ENCODE results near the gene NSD2. TPM values are rescaled to one million over a fixed set of nuclear protein-coding genes. Genes with fewer than 3 reads are reported as not detected.
"Not testable (repeated sequence)": the region's sequence is repeated elsewhere in the genome, so short reads cannot be mapped to it uniquely, and the experiment has no call there.

Gene NSD2
- total and polyA plus RNA-seq, 2 donors, result 13.8 to 60.5 TPM

DNA sequence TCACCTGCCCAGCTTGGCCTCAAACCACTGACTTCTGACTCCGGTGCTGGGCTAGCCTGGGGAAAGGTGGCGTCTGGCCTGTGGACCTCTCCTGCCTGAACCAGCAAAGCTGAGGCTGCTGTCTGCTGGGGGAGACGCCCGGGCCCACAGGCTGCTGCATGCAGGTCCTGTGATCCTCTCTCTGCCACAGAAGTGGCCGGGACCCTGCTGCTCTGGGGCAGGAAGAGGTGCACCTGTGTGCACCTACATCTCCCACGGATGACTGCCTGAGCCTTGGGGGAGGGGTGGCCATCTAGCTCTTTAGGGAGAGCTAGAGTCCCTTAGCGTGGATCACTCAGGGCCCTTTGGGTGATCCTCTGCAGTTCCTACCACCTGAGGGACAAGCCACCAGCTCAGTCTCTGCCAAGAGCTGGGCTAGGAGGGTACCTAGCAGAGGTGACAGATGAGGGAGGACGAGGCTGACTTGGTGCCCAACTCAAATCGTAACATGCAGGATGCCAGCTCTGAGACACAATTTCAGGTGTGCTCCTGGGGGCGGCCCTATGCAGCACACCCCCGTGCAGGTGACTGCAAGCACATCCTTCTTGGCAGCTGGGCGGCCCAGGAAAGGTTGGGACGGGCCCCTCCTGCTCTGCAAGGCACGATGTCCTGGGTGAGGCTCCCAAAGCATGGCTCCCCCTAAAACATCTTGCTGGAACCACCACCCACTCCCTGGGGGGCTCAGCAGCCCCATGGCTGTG, 37.7 kb upstream of the NSD2 start:
- Histone ChIP-seq H3K4me3 (ENCODE audit: low read depth, low read length) (no peak overlapping the region), H3K27ac (ENCODE audit: low read depth) (no peak overlapping the region), H3K36me3 (ENCODE audit: insufficient read depth) (peaks cover 14% of the 10 kb centered on the region), H3K4me1 (ENCODE audit: insufficient read depth) (no peaks in the 10 kb centered on the region)
- WGBS, result 93% methylated on average over 14 of the region's 14 CpGs
- DNase-seq (ENCODE audit: extremely low spot score), result no peak

DNA sequence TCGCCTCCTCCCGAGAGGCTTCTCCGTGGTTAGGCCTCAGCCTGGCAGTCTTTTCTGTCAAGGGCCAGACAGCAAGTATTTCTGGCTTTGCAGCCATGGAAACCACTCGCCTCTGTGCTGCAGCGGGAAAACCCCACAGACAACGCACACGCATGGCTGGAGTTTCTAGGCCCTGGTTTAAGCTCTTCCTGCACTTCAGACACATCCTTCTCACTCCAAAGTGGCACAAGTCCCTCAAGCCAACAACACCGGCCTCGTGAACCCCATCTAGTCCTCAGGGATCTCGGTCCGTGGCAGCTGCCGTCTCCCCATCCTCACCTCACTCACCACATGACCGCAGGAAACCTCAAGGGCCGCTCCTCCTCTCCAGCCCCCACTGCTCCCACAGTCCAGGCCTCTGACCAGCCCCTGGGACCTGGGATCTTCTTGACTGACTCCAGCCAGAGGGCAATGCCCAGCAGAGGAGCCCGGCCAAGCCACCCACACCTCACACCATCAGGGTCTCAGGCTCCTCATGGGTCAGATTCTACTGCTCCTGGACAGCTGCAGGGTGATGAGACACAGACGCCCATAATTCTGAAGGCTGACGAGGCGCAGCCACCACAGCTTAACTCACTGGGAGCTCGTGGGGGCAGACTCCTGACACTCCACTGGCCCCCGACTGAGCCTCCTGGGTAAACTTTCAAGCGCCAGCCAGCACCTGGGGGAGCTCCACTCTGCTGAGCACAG, 37.0 kb upstream of the NSD2 start:
- peaks cover 14% of the 10 kb centered on the region for H3K36me3 ChIP-seq (ENCODE audit: insufficient read depth)
- 81% methylated on average over 21 of the region's 21 CpGs for WGBS
- no peak for DNase-seq (ENCODE audit: extremely low spot score)
- H3K4me1 ChIP-seq (ENCODE audit: insufficient read depth), result no peaks in the 10 kb centered on the region
- no peak overlapping the region for H3K27ac ChIP-seq (ENCODE audit: low read depth)
- no peak overlapping the region for H3K4me3 ChIP-seq (ENCODE audit: low read depth, low read length)

DNA sequence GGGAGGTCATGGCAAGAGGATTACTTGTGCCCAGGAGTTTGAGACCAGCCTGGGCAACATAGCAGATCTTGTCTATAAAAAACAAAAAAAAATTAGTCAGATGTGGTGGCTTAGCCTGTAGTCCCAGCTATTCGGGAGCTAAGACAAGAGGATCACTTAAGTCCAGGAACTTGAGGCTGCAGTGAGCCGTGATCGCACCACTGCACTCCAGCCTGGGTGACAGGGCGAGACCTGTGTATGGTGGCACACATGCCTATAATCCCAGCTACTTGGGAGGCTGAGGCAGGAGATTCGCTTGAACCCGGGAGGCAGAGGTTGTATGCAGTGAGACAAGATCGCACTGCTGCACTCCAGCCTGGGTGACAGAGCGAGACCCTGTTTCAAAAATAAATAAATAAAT, 35.4 kb upstream of the NSD2 start:
- not testable (repeated sequence) for H3K4me1 ChIP-seq (ENCODE audit: insufficient read depth)
- H3K36me3 ChIP-seq (ENCODE audit: insufficient read depth), result peaks cover 14% of the 10 kb centered on the region
- WGBS, result 96% methylated on average over 8 of the region's 8 CpGs

DNA sequence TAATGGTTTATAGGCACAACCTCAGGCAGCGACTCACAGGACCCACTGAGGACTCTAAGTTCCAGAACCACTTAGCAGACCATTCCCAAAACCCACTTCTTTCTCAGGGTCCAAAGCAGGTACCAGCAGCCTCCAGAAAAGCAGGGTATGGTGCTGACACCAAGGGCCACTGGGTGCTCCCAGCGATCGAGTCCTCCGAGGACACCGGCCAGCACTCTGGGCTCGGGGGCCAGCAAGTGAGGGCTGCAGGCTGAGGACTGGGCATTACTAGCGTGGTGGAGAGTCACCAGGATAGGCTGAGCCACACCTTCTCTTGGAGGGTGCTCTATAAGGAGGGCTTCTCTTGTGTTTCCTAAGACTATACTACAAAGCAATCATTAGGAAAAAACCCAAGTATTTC, 34.5 kb upstream of the NSD2 start:
- no peak for DNase-seq (ENCODE audit: extremely low spot score)
- H3K4me3 ChIP-seq (ENCODE audit: low read depth, low read length), result no peak overlapping the region
- H3K27ac ChIP-seq (ENCODE audit: low read depth), result no peak overlapping the region
- peaks cover 11% of the 10 kb centered on the region for H3K36me3 ChIP-seq (ENCODE audit: insufficient read depth)
- 93% methylated on average over 7 of the region's 7 CpGs for WGBS
- no peaks in the 10 kb centered on the region for H3K4me1 ChIP-seq (ENCODE audit: insufficient read depth)

More for the DNA sequence above, 35.4 kb upstream of the NSD2 start:
- H3K4me3 ChIP-seq (ENCODE audit: low read depth, low read length); H3K27ac ChIP-seq (ENCODE audit: low read depth); DNase-seq (ENCODE audit: extremely low spot score): not testable (repeated sequence)

DNA sequence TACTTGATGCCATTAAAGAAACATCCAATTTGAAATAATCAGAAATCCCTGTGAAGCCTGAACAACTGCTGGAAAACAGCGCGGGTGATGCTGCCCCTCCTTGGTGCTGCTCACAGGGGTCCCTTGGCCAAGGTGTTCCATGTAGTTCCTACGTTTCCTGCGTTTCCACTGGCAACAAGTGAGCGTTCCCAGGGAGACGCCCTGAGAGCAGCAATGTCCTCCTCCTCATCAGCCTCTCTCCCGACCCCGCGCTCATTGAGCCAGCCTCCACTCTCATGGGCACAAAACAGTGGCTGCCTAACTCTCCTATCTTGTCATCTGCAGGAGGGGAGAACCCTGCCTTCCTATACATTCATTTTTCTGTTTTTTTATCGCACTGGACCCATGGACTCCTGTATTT, 34.1 kb upstream of the NSD2 start:
- DNase-seq (ENCODE audit: extremely low spot score), result no peak
- H3K36me3 ChIP-seq (ENCODE audit: insufficient read depth), result peaks cover 11% of the 10 kb centered on the region
- no peaks in the 10 kb centered on the region for H3K4me1 ChIP-seq (ENCODE audit: insufficient read depth)
- no peak overlapping the region for H3K4me3 ChIP-seq (ENCODE audit: low read depth, low read length)
- 93% methylated on average over 10 of the region's 10 CpGs for WGBS
- H3K27ac ChIP-seq (ENCODE audit: low read depth), result no peak overlapping the region

DNA sequence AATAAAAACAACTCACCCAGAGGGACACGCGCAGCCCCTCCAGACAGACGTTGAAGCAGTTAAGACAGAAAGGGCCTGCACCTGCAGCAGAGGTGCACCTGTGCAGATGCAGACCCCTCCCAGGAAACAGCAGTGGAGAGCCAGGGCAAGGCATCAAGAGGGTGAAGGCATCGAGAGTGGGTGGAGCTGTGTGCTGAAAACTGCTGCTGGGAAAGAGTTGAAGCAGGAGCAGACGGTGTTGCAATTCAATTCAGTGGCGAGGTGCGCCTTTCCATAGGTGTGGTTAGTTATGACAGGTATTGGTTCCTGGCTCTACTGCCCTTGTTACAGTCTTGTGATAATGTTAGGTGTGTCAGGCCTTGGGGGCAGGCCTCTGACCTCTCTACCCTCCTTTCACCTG, 31.9 kb upstream of the NSD2 start:
- Histone ChIP-seq H3K4me3 (ENCODE audit: low read depth, low read length) (no peak overlapping the region), H3K36me3 (ENCODE audit: insufficient read depth) (peaks cover 7% of the 10 kb centered on the region), H3K27ac (ENCODE audit: low read depth) (no peak overlapping the region), H3K4me1 (ENCODE audit: insufficient read depth) (no peaks in the 10 kb centered on the region)
- DNase-seq (ENCODE audit: extremely low spot score), result no peak
- WGBS, result 92% methylated on average over 7 of the region's 7 CpGs

DNA sequence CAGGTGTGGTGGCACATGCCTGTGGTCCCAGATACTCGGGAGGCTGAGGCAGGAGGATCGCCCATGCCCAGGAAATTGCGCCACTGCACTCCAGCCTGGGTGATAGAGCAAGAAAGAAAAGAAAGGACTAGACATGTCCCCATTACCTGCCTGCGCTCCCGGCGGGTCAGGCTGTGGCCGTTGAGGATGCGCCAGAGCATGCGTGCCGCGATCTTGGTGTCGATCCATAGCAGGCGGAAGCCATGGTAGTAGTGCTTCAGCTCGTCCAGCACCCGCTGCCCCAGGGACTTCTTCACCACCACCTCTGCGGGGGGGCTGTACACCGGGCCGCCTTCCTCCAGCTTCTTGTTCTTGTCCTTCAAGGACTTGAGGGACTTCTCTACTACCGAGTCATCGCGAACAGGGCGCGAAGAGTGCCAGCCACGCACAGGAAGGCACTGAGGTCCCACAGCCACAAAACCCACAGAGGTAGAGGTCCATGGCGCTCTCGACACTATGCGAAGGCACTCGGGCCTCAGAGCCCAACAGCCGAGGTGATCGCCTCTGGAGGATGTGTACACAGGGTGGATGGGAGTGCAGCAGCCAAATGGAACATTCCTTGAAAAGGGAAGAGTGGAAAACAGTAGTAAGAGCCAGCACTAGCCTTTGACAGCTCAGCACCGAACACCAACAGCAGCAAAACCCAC, 29.8 kb upstream of the NSD2 start:
- no peak for DNase-seq (ENCODE audit: extremely low spot score)
- no peak overlapping the region for H3K4me3 ChIP-seq (ENCODE audit: low read depth, low read length)
- 94% methylated on average over 31 of the region's 31 CpGs for WGBS
- H3K36me3 ChIP-seq (ENCODE audit: insufficient read depth), result no peaks in the 10 kb centered on the region
- H3K27ac ChIP-seq (ENCODE audit: low read depth), result no peak overlapping the region
- H3K4me1 ChIP-seq (ENCODE audit: insufficient read depth), result no peaks in the 10 kb centered on the region

DNA sequence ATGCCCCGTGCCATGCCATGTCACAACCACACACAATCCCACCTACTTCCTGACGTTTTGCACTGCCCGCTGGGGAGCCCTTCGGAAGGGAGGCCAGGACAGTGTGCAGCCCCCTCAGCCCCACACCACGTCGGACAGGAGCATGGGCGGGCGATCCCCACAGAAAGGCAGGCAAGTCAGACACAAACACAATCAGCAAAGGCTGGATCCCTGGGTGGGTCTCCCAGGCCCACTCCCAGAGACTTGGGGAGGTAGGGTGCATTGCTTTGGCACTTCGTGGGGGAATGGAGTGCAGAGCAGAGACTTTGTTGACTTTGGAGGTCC, 29.3 kb upstream of the NSD2 start:
- H3K36me3 ChIP-seq (ENCODE audit: insufficient read depth), result no peaks in the 10 kb centered on the region
- DNase-seq (ENCODE audit: extremely low spot score), result no peak
- H3K27ac ChIP-seq (ENCODE audit: low read depth), result no peak overlapping the region
- H3K4me1 ChIP-seq (ENCODE audit: insufficient read depth), result no peaks in the 10 kb centered on the region
- 88% methylated on average over 9 of the region's 9 CpGs for WGBS
- no peak overlapping the region for H3K4me3 ChIP-seq (ENCODE audit: low read depth, low read length)

DNA sequence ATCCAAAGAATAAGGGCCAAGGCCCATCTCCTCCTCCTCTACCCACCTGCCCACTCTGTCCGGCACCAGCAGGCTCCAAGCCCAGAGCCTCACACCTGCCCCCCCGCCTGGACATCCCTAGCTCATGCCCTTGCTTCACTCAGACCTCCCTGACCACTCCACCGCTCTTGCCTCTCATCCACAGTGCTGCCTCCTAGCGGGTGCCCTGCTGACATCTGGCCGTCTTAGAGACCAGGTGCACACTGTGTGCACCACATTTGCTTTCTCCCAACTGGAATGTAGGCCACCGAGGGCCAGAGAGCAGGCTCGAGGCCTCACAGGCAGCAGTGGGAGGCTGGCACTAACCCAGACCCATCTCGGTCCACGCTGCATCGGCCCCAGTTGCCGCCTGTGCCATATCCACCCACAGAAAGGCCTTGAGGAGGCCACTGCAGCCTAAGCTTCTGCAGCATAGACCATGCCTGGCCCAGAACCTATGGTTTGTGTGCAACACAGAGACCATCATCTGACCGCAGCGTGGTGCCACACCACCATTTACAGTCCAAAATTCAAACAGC, 28.8 kb upstream of the NSD2 start:
- Histone ChIP-seq H3K27ac (ENCODE audit: low read depth) (no peak overlapping the region), H3K4me1 (ENCODE audit: insufficient read depth) (peaks cover 1% of the 10 kb centered on the region), H3K36me3 (ENCODE audit: insufficient read depth) (no peaks in the 10 kb centered on the region), H3K4me3 (ENCODE audit: low read depth, low read length) (no peak overlapping the region)
- DNase-seq (ENCODE audit: extremely low spot score), result no peak
- 91% methylated on average over 13 of the region's 13 CpGs for WGBS

DNA sequence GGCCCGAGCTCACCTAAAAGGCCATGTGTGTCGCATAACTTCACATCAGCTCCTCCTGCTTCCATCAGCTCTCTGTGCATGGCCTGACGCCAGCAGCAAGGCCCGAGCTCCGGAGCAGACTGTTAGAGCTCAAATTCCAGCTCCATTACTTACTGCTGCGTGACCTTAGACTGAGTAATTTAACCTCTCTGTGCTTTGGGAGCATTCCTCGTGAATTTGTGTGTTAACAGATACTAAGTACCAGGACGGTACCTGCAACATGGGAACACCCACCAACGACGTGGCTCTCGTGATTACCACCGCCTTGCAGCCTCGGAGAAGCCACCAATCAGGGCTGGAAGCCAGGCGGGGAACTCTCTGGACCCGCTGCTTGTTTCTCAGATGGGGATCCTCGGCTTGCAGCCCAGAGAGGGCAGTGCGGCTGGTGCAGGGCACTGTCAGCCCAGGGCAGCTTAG, 28.2 kb upstream of the NSD2 start:
- Histone ChIP-seq H3K4me3 (ENCODE audit: low read depth, low read length) (no peak overlapping the region), H3K36me3 (ENCODE audit: insufficient read depth) (no peaks in the 10 kb centered on the region), H3K27ac (ENCODE audit: low read depth) (no peak overlapping the region), H3K4me1 (ENCODE audit: insufficient read depth) (peaks cover 1% of the 10 kb centered on the region)
- WGBS, result 78% methylated on average over 17 of the region's 17 CpGs
- DNase-seq (ENCODE audit: extremely low spot score), result no peak

DNA sequence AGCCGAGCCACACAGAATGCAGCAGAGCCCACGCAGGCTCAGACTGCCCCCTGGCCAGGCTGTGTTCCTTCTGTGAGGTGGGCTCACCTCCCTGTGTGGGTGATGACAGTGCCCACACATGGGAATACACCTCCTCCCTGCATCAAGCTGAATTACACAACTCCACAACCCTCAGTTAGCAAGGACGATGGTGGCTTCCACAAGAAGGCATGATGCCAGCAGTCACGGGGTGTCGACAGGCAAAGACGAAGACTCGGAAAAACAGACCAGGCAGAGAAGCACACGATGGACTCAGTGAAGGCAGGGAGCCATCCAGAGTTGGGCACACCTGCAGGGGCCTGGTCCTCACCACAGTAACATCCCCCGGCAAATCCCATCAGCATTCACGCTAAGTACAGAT, 27.3 kb upstream of the NSD2 start:
- Histone ChIP-seq H3K27ac (ENCODE audit: low read depth) (no peak overlapping the region), H3K4me3 (ENCODE audit: low read depth, low read length) (no peak overlapping the region), H3K36me3 (ENCODE audit: insufficient read depth) (no peaks in the 10 kb centered on the region), H3K4me1 (ENCODE audit: insufficient read depth) (peaks cover 1% of the 10 kb centered on the region)
- 60% methylated on average over 10 of the region's 10 CpGs for WGBS
- no peak for DNase-seq (ENCODE audit: extremely low spot score)

DNA sequence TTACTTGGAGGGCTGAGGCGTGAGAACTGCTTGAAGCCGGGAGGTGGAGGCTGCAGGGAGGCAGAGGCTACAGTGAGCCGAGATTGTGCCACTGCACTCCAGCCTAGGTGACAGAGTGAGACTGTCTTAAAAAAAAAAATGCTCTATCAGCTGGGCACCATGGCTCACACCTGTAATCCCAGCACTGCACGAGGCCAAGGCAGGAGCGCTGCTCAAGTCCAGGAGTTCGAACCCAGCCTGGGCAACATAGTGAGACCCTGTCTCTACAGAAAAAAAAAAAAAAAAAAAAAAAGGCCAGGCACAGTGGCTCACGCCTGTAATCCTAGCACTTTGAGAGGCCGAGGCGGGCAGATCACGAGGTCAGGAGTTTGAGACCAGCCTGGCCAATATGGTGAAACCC, 26.6 kb upstream of the NSD2 start:
- DNase-seq (ENCODE audit: extremely low spot score); H3K36me3 ChIP-seq (ENCODE audit: insufficient read depth); H3K4me3 ChIP-seq (ENCODE audit: low read depth, low read length); H3K27ac ChIP-seq (ENCODE audit: low read depth); H3K4me1 ChIP-seq (ENCODE audit: insufficient read depth): not testable (repeated sequence)
- 96% methylated on average over 10 of the region's 10 CpGs for WGBS

DNA sequence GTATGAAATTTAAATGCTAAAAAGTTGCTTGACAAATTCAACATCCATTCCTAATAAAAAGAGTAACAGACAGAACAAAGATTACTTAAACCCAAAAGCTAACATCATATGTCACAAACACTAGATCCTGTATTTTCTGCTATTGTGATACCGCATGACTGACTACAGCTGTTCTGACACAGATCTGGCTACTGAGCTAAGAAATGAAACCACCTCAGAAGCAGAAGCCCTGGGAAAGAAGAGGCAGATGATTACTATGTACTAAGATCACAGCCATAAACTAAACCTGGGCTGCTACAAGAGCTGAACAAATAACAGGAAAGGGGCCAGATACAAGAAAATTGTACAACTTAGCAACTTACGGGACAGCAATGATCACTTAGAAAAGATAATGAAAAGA, 24.6 kb upstream of the NSD2 start:
- Histone ChIP-seq H3K4me1 (ENCODE audit: insufficient read depth) (peaks cover 1% of the 10 kb centered on the region), H3K27ac (ENCODE audit: low read depth) (no peak overlapping the region), H3K4me3 (ENCODE audit: low read depth, low read length) (no peak overlapping the region), H3K36me3 (ENCODE audit: insufficient read depth) (no peaks in the 10 kb centered on the region)
- no peak for DNase-seq (ENCODE audit: extremely low spot score)
- WGBS, result 91% methylated on average over 2 of the region's 2 CpGs

DNA sequence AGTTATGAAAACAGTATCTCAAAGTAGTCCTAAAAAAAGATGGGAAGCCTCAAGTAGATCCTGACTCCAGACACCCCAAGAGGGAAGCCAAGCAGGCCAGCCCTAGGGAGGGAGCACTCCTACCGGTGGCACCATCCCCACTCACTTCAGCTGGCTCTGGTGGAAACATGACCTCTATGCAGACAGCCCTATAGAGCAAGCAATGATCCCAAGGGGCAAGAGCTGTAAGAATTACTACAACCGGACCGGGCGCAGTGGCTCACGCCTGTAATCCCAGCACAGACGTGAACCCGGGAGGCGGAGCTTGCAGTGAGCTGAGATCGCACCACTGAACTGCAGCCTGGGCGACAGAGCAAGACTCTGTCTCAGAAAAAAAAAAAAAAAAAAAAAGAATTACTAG, 20.9 kb upstream of the NSD2 start:
- DNase-seq (ENCODE audit: extremely low spot score), result no peak
- H3K27ac ChIP-seq (ENCODE audit: low read depth), result no peak overlapping the region
- H3K4me1 ChIP-seq (ENCODE audit: insufficient read depth), result peaks cover 1% of the 10 kb centered on the region
- no peaks in the 10 kb centered on the region for H3K36me3 ChIP-seq (ENCODE audit: insufficient read depth)
- no peak overlapping the region for H3K4me3 ChIP-seq (ENCODE audit: low read depth, low read length)
- WGBS, result 91% methylated on average over 10 of the region's 10 CpGs
